Mesothelial cell of epicardium (in vitro differentiated cells): ENCODE measurements around the gene ARHGDIB. TPM values are rescaled to one million over a fixed set of nuclear protein-coding genes. Genes with fewer than 3 reads are reported as not detected.

Experiments
- DNase-seq, 2 experiments: peaks; one replicate each; pipeline ENCODE4 v3.0.0; 2021; ENCODE audit warnings: low spot score in 2 of 2; ENCODE audit not compliant: unreplicated experiment in 2 of 2
- H3K27ac Mint-ChIP-seq: 2 replicates; pipeline ENCODE4 v1.8.0; 2021; ENCODE audit warnings: mixed read lengths
- H3K27me3 Mint-ChIP-seq: 2 replicates; pipeline ENCODE4 v1.8.0; 2021; ENCODE audit warnings: low read depth, mixed read lengths
- H3K36me3 Mint-ChIP-seq: 2 replicates; pipeline ENCODE4 v1.8.0; 2021; ENCODE audit warnings: mixed read lengths
- H3K4me1 Mint-ChIP-seq: 2 replicates; pipeline ENCODE4 v1.8.0; 2021; ENCODE audit warnings: mixed read lengths
- H3K4me3 Mint-ChIP-seq: 2 replicates; pipeline ENCODE4 v1.8.0; 2021; ENCODE audit warnings: mild to moderate bottlenecking, moderate library complexity, mixed read lengths
- H3K9me3 Mint-ChIP-seq: 2 replicates; pipeline ENCODE4 v1.8.0; 2021; ENCODE audit warnings: mixed read lengths
- total RNA-seq: library from RNA; stranded (reverse); gene quantifications from 3 replicates; pipeline ENCODE4 v1.2.1, GENCODE V29; 2021
- TF ChIP-seq, protein P1 (sequence below): fragments of 200-600 bp; sonication (generic); IDR thresholded peaks from one replicate; pipeline ENCODE4 v1.5.0; 2021; ENCODE audit warnings: antibody characterized with exemption; ENCODE audit not compliant: unreplicated experiment

The ARHGDIB gene
- total RNA-seq, 1 donor from 2014 or later = 28.5 TPM

DNA sequence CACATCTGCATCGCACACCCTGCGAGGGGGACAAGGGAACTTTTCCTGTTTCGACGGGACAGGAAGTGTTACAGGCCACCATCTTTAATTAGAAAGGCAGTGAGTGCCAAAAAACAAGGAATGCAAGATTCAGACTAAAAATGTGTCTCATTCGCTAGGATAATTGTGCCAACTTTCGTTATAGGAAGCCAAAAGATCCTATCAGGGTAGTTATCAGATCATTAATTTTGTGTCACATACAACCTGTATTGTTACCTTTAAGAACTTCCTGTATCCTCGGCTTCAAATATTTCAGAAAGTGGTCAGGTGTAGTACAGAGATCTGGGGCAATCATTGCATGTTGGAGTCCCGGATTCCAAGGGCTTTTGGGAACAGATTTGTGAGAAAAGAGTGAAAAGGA lies 56.5 kb downstream of the ARHGDIB start:
- no peak for DNase-seq
- TF ChIP-seq, protein P1, sequence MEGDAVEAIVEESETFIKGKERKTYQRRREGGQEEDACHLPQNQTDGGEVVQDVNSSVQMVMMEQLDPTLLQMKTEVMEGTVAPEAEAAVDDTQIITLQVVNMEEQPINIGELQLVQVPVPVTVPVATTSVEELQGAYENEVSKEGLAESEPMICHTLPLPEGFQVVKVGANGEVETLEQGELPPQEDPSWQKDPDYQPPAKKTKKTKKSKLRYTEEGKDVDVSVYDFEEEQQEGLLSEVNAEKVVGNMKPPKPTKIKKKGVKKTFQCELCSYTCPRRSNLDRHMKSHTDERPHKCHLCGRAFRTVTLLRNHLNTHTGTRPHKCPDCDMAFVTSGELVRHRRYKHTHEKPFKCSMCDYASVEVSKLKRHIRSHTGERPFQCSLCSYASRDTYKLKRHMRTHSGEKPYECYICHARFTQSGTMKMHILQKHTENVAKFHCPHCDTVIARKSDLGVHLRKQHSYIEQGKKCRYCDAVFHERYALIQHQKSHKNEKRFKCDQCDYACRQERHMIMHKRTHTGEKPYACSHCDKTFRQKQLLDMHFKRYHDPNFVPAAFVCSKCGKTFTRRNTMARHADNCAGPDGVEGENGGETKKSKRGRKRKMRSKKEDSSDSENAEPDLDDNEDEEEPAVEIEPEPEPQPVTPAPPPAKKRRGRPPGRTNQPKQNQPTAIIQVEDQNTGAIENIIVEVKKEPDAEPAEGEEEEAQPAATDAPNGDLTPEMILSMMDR = no peak
- Mint-ChIP-seq H3K4me1 (peaks cover 43% of the 10 kb centered on the region), H3K9me3 (peaks cover 7% of the 10 kb centered on the region), H3K36me3 (peaks cover 19% of the 10 kb centered on the region), H3K27me3 (no peaks in the 10 kb centered on the region), H3K4me3 (no peak overlapping the region), H3K27ac (peak overlapping the region; percentile 70)

DNA sequence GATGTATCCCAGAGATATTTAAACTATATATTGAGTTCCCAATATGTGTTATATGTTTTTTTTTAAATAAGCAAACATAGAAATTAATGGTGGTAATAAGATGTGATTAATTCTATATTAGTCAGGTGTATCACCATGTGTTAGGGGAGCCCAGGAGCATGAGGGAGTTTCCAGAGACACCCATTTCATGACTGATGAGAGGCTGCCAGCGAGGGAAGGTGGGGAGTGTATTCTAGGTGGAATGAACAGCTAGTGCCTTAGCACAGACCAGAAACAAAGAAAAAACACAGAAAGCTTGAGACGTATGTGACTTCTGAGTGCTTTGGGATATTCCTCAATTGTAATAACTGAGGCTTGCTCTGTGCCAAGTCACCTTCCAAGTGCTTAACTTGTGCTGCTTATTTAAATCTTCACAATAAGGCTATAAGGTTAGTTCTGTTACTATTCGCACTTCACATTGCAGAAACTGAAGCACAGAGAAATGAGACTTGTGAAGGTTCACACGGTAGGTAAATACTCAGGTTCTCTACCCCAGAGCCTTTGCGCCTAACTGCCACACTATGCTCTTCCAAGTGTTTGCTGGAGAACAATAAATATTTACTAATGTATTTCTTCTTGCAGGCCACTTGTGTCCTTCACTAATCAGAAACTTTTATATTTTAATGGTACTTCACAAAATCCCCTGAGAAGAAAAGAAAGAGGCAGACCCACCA lies 57.9 kb downstream of the ARHGDIB start:
- peaks cover 12% of the 10 kb centered on the region for H3K36me3 Mint-ChIP-seq
- no peak for DNase-seq
- peak overlapping the region; percentile 92 for H3K27ac Mint-ChIP-seq
- TF ChIP-seq, protein P1 = no peak
- no peak overlapping the region for H3K4me3 Mint-ChIP-seq
- H3K27me3 Mint-ChIP-seq = no peaks in the 10 kb centered on the region
- peaks cover 7% of the 10 kb centered on the region for H3K9me3 Mint-ChIP-seq
- H3K4me1 Mint-ChIP-seq = peaks cover 45% of the 10 kb centered on the region

DNA sequence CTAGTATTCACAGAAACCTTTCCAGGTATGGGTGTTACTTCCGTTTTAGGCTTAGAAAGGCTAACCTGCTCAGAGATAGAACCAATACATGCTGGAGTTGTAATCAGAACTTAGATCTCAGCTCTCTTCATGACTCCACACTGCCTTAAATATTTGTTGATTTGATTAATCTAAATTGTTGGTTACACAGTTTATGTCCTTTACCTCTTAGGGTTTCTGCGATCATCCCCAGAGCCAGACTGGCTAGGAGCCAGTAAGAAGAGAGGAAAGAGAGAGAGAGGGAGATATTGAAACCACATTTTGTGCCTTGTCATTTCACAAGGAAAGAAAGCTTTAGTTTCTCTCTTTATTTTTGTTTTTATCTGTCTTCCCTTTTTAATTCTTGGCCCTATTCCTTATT lies 58.9 kb downstream of the ARHGDIB start:
- TF ChIP-seq, protein P1 = no peak
- H3K36me3 Mint-ChIP-seq = peaks cover 3% of the 10 kb centered on the region
- peak overlapping the region; percentile 95 for H3K27ac Mint-ChIP-seq
- H3K4me3 Mint-ChIP-seq = no peak overlapping the region
- H3K4me1 Mint-ChIP-seq = peaks cover 47% of the 10 kb centered on the region
- no peak for DNase-seq
- H3K27me3 Mint-ChIP-seq = no peaks in the 10 kb centered on the region
- H3K9me3 Mint-ChIP-seq = peaks cover 2% of the 10 kb centered on the region

DNA sequence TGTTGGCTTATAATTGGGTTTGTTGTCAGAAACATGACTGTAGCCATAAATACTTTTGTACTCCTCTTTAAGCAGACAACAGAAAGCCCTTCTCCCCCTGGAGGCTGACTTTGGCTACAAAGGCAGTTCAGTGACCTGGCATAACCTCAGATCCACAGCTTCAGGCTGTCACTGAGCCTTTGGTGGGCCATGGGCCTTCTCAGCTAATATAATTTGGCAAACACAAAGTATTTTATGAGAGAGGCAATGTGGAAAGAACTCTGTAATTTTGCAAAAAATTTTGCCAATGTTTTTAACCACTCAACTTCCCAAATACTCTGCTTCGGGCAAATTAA lies 60.2 kb downstream of the ARHGDIB start:
- Mint-ChIP-seq H3K27me3 (no peaks in the 10 kb centered on the region), H3K4me1 (peaks cover 57% of the 10 kb centered on the region)
- TF ChIP-seq, protein P1 = no peak

DNA sequence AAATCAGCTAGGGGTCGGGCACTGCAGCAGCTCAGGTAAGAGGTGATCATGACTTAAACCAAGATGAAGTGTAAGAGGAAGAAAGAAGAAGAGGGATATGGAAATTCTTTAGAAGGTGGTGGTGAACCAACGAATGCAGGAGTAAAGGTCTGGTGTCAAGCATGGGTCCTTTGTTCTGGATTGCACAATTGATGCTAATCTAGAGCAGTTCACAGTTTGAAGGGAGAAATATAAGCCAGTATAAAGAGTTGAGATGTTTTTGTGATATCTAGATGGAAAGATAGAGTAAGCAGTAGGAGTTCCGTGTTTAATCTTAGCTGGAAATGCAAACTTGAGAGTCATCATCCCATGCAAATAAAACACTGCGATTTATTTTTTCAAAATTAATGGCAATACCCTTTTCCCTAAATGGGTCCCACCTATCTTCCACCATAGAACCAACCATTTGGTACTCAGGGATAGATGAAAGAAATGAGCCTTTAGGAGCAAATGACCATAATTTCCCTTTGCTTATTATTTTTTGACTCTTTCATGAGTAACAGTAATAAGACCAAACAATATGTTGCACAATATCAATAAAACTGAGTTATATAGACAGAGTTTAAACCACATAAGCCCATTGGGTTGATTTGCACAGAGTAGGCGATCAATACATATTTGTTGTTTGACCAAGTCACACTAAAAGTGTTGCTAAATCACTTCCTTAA lies 60.7 kb downstream of the ARHGDIB start:
- no peak overlapping the region for H3K4me3 Mint-ChIP-seq
- peaks cover 2% of the 10 kb centered on the region for H3K9me3 Mint-ChIP-seq
- no peaks in the 10 kb centered on the region for H3K27me3 Mint-ChIP-seq
- H3K27ac Mint-ChIP-seq = no peak overlapping the region
- H3K4me1 Mint-ChIP-seq = peaks cover 59% of the 10 kb centered on the region
- TF ChIP-seq, protein P1 = no peak
- no peak for DNase-seq
- H3K36me3 Mint-ChIP-seq = peaks cover 3% of the 10 kb centered on the region

More for the DNA sequence above, 60.2 kb downstream of the ARHGDIB start:
- Mint-ChIP-seq H3K4me3 (no peak overlapping the region), H3K27ac (no peak overlapping the region), H3K9me3 (peaks cover 2% of the 10 kb centered on the region), H3K36me3 (peaks cover 3% of the 10 kb centered on the region)
- DNase-seq = no peak
